ENCODE results near the gene ASB1. TPM values are rescaled to one million over a fixed set of nuclear protein-coding genes. Genes with fewer than 3 reads are reported as not detected.

The ASB1 gene
- total and polyA plus RNA-seq, 9 of the 15 experiments (the other 6 are each of a cell fraction or from before 2014, with no cell fraction given) = 6.3 to 37.7 (median 23.9) TPM

DNA sequence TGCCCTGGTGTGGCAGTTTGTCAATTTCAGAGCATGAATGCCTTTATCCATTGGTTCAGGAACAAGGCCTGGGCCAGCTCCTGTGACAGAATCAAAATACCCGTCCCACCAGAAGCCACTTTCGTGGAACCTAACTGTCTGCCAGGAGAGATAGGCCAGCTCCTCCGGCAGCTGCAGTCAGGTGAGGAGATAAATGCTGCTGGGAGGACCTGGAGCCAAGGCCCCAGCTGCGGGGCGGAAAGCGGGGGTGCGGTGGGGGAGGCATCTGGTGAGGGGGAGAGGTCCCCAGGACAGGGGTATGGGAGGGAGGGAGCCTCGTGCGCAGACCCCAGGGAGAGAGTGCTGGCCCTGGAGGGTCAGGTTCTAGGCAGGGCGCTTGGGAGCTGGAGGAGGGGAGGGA, 4.4 kb upstream of the ASB1 start (continued):
- TF ChIP-seq, protein P1, sequence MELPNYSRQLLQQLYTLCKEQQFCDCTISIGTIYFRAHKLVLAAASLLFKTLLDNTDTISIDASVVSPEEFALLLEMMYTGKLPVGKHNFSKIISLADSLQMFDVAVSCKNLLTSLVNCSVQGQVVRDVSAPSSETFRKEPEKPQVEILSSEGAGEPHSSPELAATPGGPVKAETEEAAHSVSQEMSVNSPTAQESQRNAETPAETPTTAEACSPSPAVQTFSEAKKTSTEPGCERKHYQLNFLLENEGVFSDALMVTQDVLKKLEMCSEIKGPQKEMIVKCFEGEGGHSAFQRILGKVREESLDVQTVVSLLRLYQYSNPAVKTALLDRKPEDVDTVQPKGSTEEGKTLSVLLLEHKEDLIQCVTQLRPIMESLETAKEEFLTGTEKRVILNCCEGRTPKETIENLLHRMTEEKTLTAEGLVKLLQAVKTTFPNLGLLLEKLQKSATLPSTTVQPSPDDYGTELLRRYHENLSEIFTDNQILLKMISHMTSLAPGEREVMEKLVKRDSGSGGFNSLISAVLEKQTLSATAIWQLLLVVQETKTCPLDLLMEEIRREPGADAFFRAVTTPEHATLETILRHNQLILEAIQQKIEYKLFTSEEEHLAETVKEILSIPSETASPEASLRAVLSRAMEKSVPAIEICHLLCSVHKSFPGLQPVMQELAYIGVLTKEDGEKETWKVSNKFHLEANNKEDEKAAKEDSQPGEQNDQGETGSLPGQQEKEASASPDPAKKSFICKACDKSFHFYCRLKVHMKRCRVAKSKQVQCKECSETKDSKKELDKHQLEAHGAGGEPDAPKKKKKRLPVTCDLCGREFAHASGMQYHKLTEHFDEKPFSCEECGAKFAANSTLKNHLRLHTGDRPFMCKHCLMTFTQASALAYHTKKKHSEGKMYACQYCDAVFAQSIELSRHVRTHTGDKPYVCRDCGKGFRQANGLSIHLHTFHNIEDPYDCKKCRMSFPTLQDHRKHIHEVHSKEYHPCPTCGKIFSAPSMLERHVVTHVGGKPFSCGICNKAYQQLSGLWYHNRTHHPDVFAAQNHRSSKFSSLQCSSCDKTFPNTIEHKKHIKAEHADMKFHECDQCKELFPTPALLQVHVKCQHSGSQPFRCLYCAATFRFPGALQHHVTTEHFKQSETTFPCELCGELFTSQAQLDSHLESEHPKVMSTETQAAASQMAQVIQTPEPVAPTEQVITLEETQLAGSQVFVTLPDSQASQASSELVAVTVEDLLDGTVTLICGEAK (IDR thresholded peaks at IDR 0.05) = no peak
- TF ChIP-seq, protein P1 (CRISPR knock-in tag; IDR thresholded peaks at IDR 0.05) = no peak
- TF ChIP-seq SP2 (IDR thresholded peaks at IDR 0.05; ENCODE audit: extremely low read depth, low read depth, low read length, poor library complexity, severe bottlenecking) = no peak
- peak; percentile 77; the same call in 1 of the 2 replicates for TF ChIP-seq CC2D1A (IDR thresholded peaks at IDR 0.05)
- TF ChIP-seq MED1 (CRISPR knock-in tag; IDR thresholded peaks at IDR 0.05; ENCODE audit: borderline replicate concordance) = no peak
- peak; percentile 96 for TF ChIP-seq TEAD4 (IDR thresholded peaks at IDR 0.05; ENCODE audit: low read length)
- no peak for TF ChIP-seq TEAD4 (CRISPR knock-in tag; IDR thresholded peaks at IDR 0.05; ENCODE audit: borderline replicate concordance)
- TF ChIP-seq TAF9B (IDR thresholded peaks at IDR 0.05; ENCODE audit: partially characterized antibody) = peak; percentile 53
- TF ChIP-seq LEF1 (IDR thresholded peaks at IDR 0.05) = peak; percentile 66
- peak; percentile 81 for TF ChIP-seq PHB2 (IDR thresholded peaks at IDR 0.05; ENCODE audit: low read depth)
- TF ChIP-seq FUS (optimal IDR thresholded peaks at IDR 0.05; ENCODE audit: low read depth, low read length) = no peak
- no peak for TF ChIP-seq SPI1 (IDR thresholded peaks at IDR 0.05; ENCODE audit: borderline replicate concordance, low read depth, low read length)
- TF ChIP-seq MEIS2 (IDR thresholded peaks at IDR 0.05; ENCODE audit: partially characterized antibody) = peak; percentile 53
- 0 out of 2 replicates have a peak, but pooled peaks have one; percentile 41 for TF ChIP-seq TOE1 (IDR thresholded peaks at IDR 0.05; ENCODE audit: borderline replicate concordance)
- no peak for TF ChIP-seq TOE1 (CRISPR knock-in tag; IDR thresholded peaks at IDR 0.05; ENCODE audit: borderline replicate concordance, low read depth)
- TF ChIP-seq NCOA1 (IDR thresholded peaks at IDR 0.05; ENCODE audit: low read depth) = peak; percentile 77; the same call in 1 of the 2 replicates
- no peak for TF ChIP-seq U2AF2 (optimal IDR thresholded peaks at IDR 0.05; ENCODE audit: low read depth, low read length)
- TF ChIP-seq ESRRA (IDR thresholded peaks at IDR 0.05; ENCODE audit: borderline replicate concordance, low read depth) = no peak
- TF ChIP-seq, protein P2, sequence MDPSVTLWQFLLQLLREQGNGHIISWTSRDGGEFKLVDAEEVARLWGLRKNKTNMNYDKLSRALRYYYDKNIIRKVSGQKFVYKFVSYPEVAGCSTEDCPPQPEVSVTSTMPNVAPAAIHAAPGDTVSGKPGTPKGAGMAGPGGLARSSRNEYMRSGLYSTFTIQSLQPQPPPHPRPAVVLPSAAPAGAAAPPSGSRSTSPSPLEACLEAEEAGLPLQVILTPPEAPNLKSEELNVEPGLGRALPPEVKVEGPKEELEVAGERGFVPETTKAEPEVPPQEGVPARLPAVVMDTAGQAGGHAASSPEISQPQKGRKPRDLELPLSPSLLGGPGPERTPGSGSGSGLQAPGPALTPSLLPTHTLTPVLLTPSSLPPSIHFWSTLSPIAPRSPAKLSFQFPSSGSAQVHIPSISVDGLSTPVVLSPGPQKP (CRISPR knock-in tag; IDR thresholded peaks at IDR 0.05) = no peak
- TF ChIP-seq ZBTB7A (IDR thresholded peaks at IDR 0.05; ENCODE audit: borderline replicate concordance, control insufficient read depth, low read depth, low read length) = peak; percentile 84; the same call in 1 of the 2 replicates
